Measurements from ENCODE around the gene SLC1A3. TPM values are rescaled to one million over a fixed set of nuclear protein-coding genes. Genes with fewer than 3 reads are reported as not detected.
A peak's percentile ranks its signal among the peaks of the same experiment; 100 is the strongest.

SLC1A3 gene
- total RNA-seq, 1 donor from 2014 or later: 1.6 TPM

DNA sequence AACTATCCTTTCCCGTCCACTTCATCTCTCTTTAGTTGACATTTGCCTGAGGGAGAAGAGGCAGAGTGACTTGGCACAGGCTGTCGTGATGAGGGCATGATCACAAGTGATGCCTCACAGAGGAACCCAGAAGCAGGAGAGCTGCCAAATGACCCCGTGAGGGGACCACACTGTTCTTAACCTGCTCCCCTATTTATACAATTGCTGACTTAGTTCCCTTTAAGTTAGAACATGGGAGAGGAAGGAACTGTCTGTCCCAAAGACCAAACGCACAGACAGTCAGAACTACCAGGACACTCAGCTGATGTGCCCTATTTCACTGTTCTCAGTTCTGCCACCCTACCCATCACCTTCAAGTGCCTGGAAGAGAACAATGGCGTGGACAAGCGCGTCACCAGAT, 73.7 kb downstream of the SLC1A3 start:
- Mint-ChIP-seq H3K27me3 (ENCODE audit: unreplicated experiment) (no peaks in the 10 kb centered on the region), H3K4me1 (ENCODE audit: low read depth, unreplicated experiment) (peaks cover 16% of the 10 kb centered on the region)
- no peak for TF ChIP-seq CTCF (IDR thresholded peaks at IDR 0.05; ENCODE audit: partially characterized antibody, unreplicated experiment)

GRCh38 chr5:36681711-36682110, 75.3 kb downstream of the SLC1A3 start:
- H3K27ac Mint-ChIP-seq (ENCODE audit: unreplicated experiment): no peak overlapping the region
- H3K4me1 Mint-ChIP-seq (ENCODE audit: low read depth, unreplicated experiment): peaks cover 14% of the 10 kb centered on the region
- no peak for DNase-seq
- H3K27me3 Mint-ChIP-seq (ENCODE audit: unreplicated experiment): no peaks in the 10 kb centered on the region
- TF ChIP-seq CTCF (IDR thresholded peaks at IDR 0.05; ENCODE audit: partially characterized antibody, unreplicated experiment): no peak
- H3K4me3 Mint-ChIP-seq (ENCODE audit: unreplicated experiment): no peak overlapping the region
- H3K36me3 Mint-ChIP-seq (ENCODE audit: unreplicated experiment): no peaks in the 10 kb centered on the region
- H3K9me3 Mint-ChIP-seq (ENCODE audit: unreplicated experiment): peaks cover 4% of the 10 kb centered on the region

More for the DNA sequence above, 73.7 kb downstream of the SLC1A3 start:
- no peak overlapping the region for H3K4me3 Mint-ChIP-seq (ENCODE audit: unreplicated experiment)
- H3K9me3 Mint-ChIP-seq (ENCODE audit: unreplicated experiment): peaks cover 4% of the 10 kb centered on the region
- no peak for DNase-seq
- no peak overlapping the region for H3K27ac Mint-ChIP-seq (ENCODE audit: unreplicated experiment)
- H3K36me3 Mint-ChIP-seq (ENCODE audit: unreplicated experiment): no peaks in the 10 kb centered on the region

GRCh38 chr5:36682499-36682898, 76.1 kb downstream of the SLC1A3 start:
- Mint-ChIP-seq H3K36me3 (ENCODE audit: unreplicated experiment) (no peaks in the 10 kb centered on the region), H3K9me3 (ENCODE audit: unreplicated experiment) (peaks cover 4% of the 10 kb centered on the region)

DNA sequence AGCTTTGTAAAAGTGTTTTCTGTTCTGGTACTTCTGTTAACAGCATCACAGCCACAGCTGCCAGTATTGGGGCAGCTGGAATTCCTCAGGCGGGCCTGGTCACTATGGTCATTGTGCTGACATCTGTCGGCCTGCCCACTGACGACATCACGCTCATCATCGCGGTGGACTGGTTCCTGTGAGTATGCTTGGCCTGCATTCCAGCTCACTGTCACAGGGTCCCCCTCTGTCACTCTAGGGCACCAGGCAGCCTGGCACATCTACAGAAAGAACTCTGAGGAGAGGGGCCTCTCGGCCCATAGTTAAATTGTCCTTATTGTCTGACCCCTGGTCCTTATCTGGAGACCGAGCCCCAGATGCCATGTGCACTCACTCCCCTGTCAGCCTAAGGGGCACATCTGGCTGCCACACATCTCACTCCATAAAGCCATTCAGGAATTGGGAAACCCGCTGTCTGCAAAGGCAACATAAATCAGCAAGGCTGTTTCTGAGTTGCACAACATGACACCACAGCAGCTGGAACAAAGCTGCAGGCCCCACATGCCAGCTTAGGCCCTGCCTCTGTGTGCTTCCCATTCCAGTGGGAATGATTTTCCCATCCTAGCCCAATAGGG, 77.5 kb downstream of the SLC1A3 start:
- peaks cover 27% of the 10 kb centered on the region for H3K4me1 Mint-ChIP-seq (ENCODE audit: low read depth, unreplicated experiment)

More at GRCh38 chr5:36682499-36682898, 76.1 kb downstream of the SLC1A3 start:
- Mint-ChIP-seq H3K27me3 (ENCODE audit: unreplicated experiment) (no peaks in the 10 kb centered on the region), H3K27ac (ENCODE audit: unreplicated experiment) (no peak overlapping the region), H3K4me3 (ENCODE audit: unreplicated experiment) (no peak overlapping the region), H3K4me1 (ENCODE audit: low read depth, unreplicated experiment) (peaks cover 16% of the 10 kb centered on the region)
- DNase-seq: no peak
- no peak for TF ChIP-seq CTCF (IDR thresholded peaks at IDR 0.05; ENCODE audit: partially characterized antibody, unreplicated experiment)

More for the DNA sequence above, 77.5 kb downstream of the SLC1A3 start:
- no peak for TF ChIP-seq CTCF (IDR thresholded peaks at IDR 0.05; ENCODE audit: partially characterized antibody, unreplicated experiment)
- Mint-ChIP-seq H3K27ac (ENCODE audit: unreplicated experiment) (peak overlapping the region; percentile 43), H3K4me3 (ENCODE audit: unreplicated experiment) (no peak overlapping the region), H3K36me3 (ENCODE audit: unreplicated experiment) (no peaks in the 10 kb centered on the region), H3K9me3 (ENCODE audit: unreplicated experiment) (peaks cover 6% of the 10 kb centered on the region), H3K27me3 (ENCODE audit: unreplicated experiment) (peaks cover 2% of the 10 kb centered on the region)
- peak; percentile 33 for DNase-seq
